ENCODE results near the gene FNDC11. TPM values are rescaled to one million over a fixed set of nuclear protein-coding genes. Genes with fewer than 3 reads are reported as not detected.

The FNDC11 gene
- total RNA-seq, 1 experiment from 2014 or later: 2.5 TPM

GRCh38 chr20:63595416-63596127, 41.6 kb downstream of the FNDC11 start:
- Histone ChIP-seq H2BK120ac (ENCODE audit: low read depth, low read length, poor library complexity, severe bottlenecking) (no peak overlapping the region), H3K27me3 (ENCODE audit: insufficient read depth, low read length) (no peaks in the 10 kb centered on the region), H3T11ph (ENCODE audit: low read length) (no peak overlapping the region), H3K23me2 (ENCODE audit: insufficient read length, low read depth, low read length, poor library complexity, severe bottlenecking) (no peaks in the 10 kb centered on the region), H4K5ac (ENCODE audit: insufficient read length, low read depth, low read length) (no peak overlapping the region), H3K18ac (ENCODE audit: insufficient read length, low read depth, low read length) (no peak overlapping the region), H3K9ac (ENCODE audit: extremely low read depth, insufficient read length, low read length) (no peak overlapping the region), H3K14ac (ENCODE audit: insufficient read depth, low read length) (no peak overlapping the region), H3K79me2 (ENCODE audit: insufficient read depth, low read length) (no peaks in the 10 kb centered on the region), H2BK12ac (ENCODE audit: insufficient read length, low read depth, low read length) (no peak overlapping the region), H2AK5ac (ENCODE audit: insufficient read length, low read length) (no peak overlapping the region), H2BK15ac (ENCODE audit: low read depth, low read length) (no peak overlapping the region), H3K9me3 (ENCODE audit: control insufficient read depth, low read depth, low read length) (no peaks in the 10 kb centered on the region), H3K27ac (ENCODE audit: insufficient read length, low read depth, low read length) (no peak overlapping the region), H4K20me1 (ENCODE audit: control insufficient read depth, insufficient read depth, insufficient read length) (no peaks in the 10 kb centered on the region), H3K56ac (ENCODE audit: insufficient read length, low read depth, low read length) (no peak overlapping the region), H2BK20ac (ENCODE audit: low read depth, low read length, poor library complexity, severe bottlenecking) (no peak overlapping the region), H3K4me1 (ENCODE audit: insufficient read depth, low read length) (no peaks in the 10 kb centered on the region), H3K23ac (ENCODE audit: insufficient read length, low read depth, low read length) (no peak overlapping the region), H2BK5ac (ENCODE audit: insufficient read length, low read length) (no peak overlapping the region), H4K8ac (replicated peaks; ENCODE audit: insufficient read length, low read depth, low read length) (no peak overlapping the region), H4K91ac (ENCODE audit: insufficient read length, low read depth, low read length) (no peak overlapping the region), H3K79me1 (ENCODE audit: insufficient read depth, low read depth, low read length, poor library complexity, severe bottlenecking) (no peaks in the 10 kb centered on the region), H2AFZ (ENCODE audit: low read length) (no peak overlapping the region), H3K4me2 (ENCODE audit: insufficient read depth, insufficient read length, low read length) (no peak overlapping the region), H3K4ac (ENCODE audit: low read depth, low read length) (no peak overlapping the region)
- TF ChIP-seq CTCF (conservative IDR thresholded peaks at IDR 0.05): no peak
- Mint-ChIP-seq H3K4me3 (no peak overlapping the region), H3K9me3 (no peaks in the 10 kb centered on the region), H3K4me1 (no peaks in the 10 kb centered on the region), H3K27me3 (ENCODE audit: low read depth) (no peaks in the 10 kb centered on the region), H3K36me3 (ENCODE audit: insufficient read depth in 1 of 3, low read depth in 3 of 3) (peaks cover 6 to 38% (median 37%) of the 10 kb centered on the region in 3 experiments; a peak in 6 of 7 replicates), H3K27ac (no peak overlapping the region)
- DNase-seq: no peak
- no CpG with 5 or more reads among the region's 30 CpGs for WGBS (ENCODE audit: extremely low coverage, insufficient read length, low lambda C conversion rate)
